Spleen (tissue), 11 donors: ENCODE data around the gene RANBP10. TPM values are rescaled to one million over a fixed set of nuclear protein-coding genes. Genes with fewer than 3 reads are reported as not detected.

ENCODE experiments used
- DNase-seq: peaks from one replicate; pipeline ENCODE4 v3.0.0-alpha.2; 2020
- H3K27ac ChIP-seq, 8 donors: fragments of 200-600 bp; sonication (generic) in 7 of 8; 1 replicate in 4 of 8; 2 replicates in 4 of 8; pipeline versions ENCODE4 v1.5.0 to v1.8.0; 2016 to 2021; ENCODE audit warnings: inconsistent platforms in 4 of 8, mild to moderate bottlenecking in 4 of 8, moderate library complexity in 1 of 8
- H3K27me3 ChIP-seq, 7 donors: fragments of 200-600 bp; sonication (generic) in 6 of 7; replicated peaks in 1 of 7; 1 replicate in 4 of 7; 2 replicates in 3 of 7; pipeline versions ENCODE4 v1.5.0 to v1.8.0; 2016 to 2021; ENCODE audit warnings: inconsistent platforms in 3 of 7, mild to moderate bottlenecking in 1 of 7
- H3K36me3 ChIP-seq, 6 donors: fragments of 200-600 bp; sonication (generic) in 5 of 6; 1 replicate in 4 of 6; 2 replicates in 2 of 6; pipeline versions ENCODE4 v1.5.0 to v1.8.0; 2016 to 2021; ENCODE audit warnings: inconsistent platforms in 2 of 6
- H3K4me1 ChIP-seq, 6 donors: fragments of 200-600 bp; sonication (generic) in 5 of 6; 1 replicate in 3 of 6; 2 replicates in 3 of 6; pipeline versions ENCODE4 v1.5.0 to v1.8.0; 2016 to 2021; ENCODE audit warnings: inconsistent platforms in 3 of 6
- H3K4me3 ChIP-seq, 8 donors: fragments of 200-600 bp; sonication (generic) in 7 of 8; 1 replicate in 4 of 8; 2 replicates in 4 of 8; pipeline versions ENCODE4 v1.5.0 to v1.8.0; 2016 to 2021; ENCODE audit warnings: inconsistent platforms in 4 of 8, mild to moderate bottlenecking in 4 of 8, moderate library complexity in 2 of 8
- H3K9me3 ChIP-seq, 8 donors: fragments of 200-600 bp; sonication (generic) in 7 of 8; 1 replicate in 4 of 8; 2 replicates in 4 of 8; pipeline versions ENCODE4 v1.5.0 to v1.8.0; 2016 to 2021; ENCODE audit warnings: inconsistent platforms in 4 of 8
- CTCF ChIP-seq, 11 experiments: fragments of 200-600 bp in 7 of 11; fragments of 450-650 bp in 4 of 11; sonication (generic) in 4 of 11; IDR thresholded peaks in 8 of 11; conservative IDR thresholded peaks in 3 of 11; 1 replicate in 7 of 11; 2 replicates in 4 of 11; pipeline versions ENCODE4 v1.4.0 to v1.8.0; 2016 to 2021; ENCODE audit warnings: antibody characterized with exemption in 11 of 11, inconsistent platforms in 4 of 11, mild to moderate bottlenecking in 1 of 11
- POLR2A ChIP-seq, 3 donors: fragments of 450-650 bp; IDR thresholded peaks; one replicate each; pipeline ENCODE4 v1.5.1; 2017; ENCODE audit warnings: antibody characterized with exemption in 3 of 3, mild to moderate bottlenecking in 1 of 3
- POLR2AphosphoS5 ChIP-seq, 3 donors: sonication (generic); formaldehyde crosslinking; IDR thresholded peaks; one replicate each; pipeline ENCODE4 v1.5.1; 2017; ENCODE audit warnings: antibody characterized with exemption in 3 of 3
- WGBS, 5 donors: extraction: QIAGEN DNeasy Blood & Tissue Kit in 3 of 5; methylation state at CpG; one replicate each; pipeline versions ENCODE4 v1.1.5 to v1.1.7; 2013 to 2018; 5-methylcytosine and 5-hydroxymethylcytosine counted together
- intact Hi-C: fragments of 100-400 bp; cut with DNase I; formaldehyde crosslinking; loops from one replicate; pipeline ENCODE4 v1.15.0; 2023; ENCODE audit warnings: low total_unique reads
- polyA plus RNA-seq, 3 donors: library from polyadenylated mRNA; stranded (reverse); fragments of 200-250 nt; gene quantifications; one replicate each; pipeline ENCODE4 v1.2.1, GENCODE V29; 2013
- total RNA-seq, 7 donors: library from RNA; depleted of rRNA in 3 of 7; stranded (reverse); fragments of >200 nt in 3 of 7; fragmentation: NEBNext Ultra II Directional in 4 of 7; extraction: Animal tissue kit (Norgen Biotek cat#: 25700) in 4 of 7; gene quantifications; one replicate each; pipeline versions ENCODE4 v1.1.0 to v1.2.1, GENCODE V29; 2016 to 2021
- donor health status: healthy with polysubstance abuse.
- donor health status: DM: no; HTN: no; CAD: no; lungs with moderate emphysema.
- donor health status: DM: no; HTN: no; CAD: no.
- donor health status: Bipolar disorder and iron deficiency.
- donor health status: healthy.
- donor health status: DM: no; HTN: no; CAD: no.
- donor health status: DM: yes; HTN: yes; CAD: no.

The RANBP10 gene
- total and polyA plus RNA-seq, 10 donors, result 6.6 to 38.6 (median 22.6) TPM

DNA sequence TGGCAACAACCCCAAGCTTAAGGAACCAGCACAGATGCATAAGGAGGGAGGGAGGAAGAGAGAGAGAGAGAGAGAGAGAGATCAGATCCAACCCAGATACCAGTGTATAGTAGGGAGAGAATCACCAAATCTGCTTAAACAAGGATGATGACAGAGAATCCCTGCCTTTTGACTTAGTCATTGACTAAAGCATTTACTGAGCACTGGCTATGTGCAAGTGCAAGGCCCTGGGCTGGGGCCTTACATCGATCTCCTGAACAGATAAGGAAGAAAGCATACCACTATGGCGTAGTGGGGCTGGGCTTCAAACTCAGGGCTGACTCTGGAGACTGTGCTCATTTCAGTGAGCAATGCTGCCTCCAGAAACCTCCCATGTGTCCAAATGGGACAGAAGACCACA is 16.2 kb upstream of the RANBP10 start:
- DNase-seq, result no peak
- WGBS, 5 donors, result 94 to 100% (median 96%) methylated on average over 2 of the region's 2 CpGs
- H3K36me3 ChIP-seq, result peaks cover 0 to 21% (median 9%) of the 10 kb centered on the region in 6 donors
- H3K4me1 ChIP-seq, result no peaks in the 10 kb centered on the region
- no peak overlapping the region for H3K27ac ChIP-seq
- no peak overlapping the region for H3K4me3 ChIP-seq
- H3K27me3 ChIP-seq, result no peaks in the 10 kb centered on the region
- TF ChIP-seq POLR2A (IDR thresholded peaks at IDR 0.05), result no peak
- TF ChIP-seq CTCF (IDR thresholded peaks at IDR 0.05 in 8 of 11, conservative IDR thresholded peaks at IDR 0.05 in 3 of 11), result no peak
- no peak for TF ChIP-seq POLR2AphosphoS5 (IDR thresholded peaks at IDR 0.05)
- intact Hi-C loops, result no loop called here
- no peaks in the 10 kb centered on the region for H3K9me3 ChIP-seq

DNA sequence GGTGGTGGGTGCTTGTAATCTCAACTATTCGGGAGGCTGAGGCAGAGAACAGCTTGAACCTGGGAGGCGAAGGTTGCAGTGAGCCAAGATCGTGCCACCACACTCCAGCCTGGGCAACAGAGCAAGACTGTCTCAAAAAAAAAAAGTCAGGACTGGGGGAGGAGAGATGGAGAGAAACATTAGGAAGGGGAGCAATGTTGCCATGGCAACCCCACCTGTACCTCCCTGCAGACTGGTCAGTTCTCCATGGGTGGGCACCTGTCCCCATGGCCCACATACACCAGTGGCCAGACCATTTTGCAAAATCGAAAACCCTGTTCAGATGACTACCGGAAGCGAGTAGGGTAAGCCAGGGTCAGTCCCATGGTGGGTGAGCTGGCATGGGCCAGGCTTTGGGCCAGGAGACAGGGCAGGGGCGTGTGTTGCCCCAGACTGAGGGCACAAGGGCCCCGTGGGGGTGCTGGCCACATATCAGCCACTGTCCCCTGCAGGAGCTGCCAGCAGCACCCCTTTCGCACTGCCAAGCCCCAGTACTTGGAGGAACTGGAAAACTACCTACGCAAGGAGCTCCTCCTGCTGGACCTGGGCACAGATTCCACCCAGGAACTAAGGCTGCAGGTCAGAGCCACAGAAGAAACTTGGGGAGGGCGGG is 14.4 kb upstream of the RANBP10 start:
- TF ChIP-seq CTCF (IDR thresholded peaks at IDR 0.05 in 8 of 11, conservative IDR thresholded peaks at IDR 0.05 in 3 of 11), result no peak
- TF ChIP-seq POLR2AphosphoS5 (IDR thresholded peaks at IDR 0.05), result no peak
- H3K36me3 ChIP-seq, result peaks cover 0 to 3% (median 0%) of the 10 kb centered on the region in 6 donors
- no peak overlapping the region for H3K4me3 ChIP-seq
- H3K27me3 ChIP-seq, result no peaks in the 10 kb centered on the region
- WGBS, 5 donors, result 89 to 93% (median 91%) methylated on average over 8 to 11 of the region's 11 CpGs
- peaks cover 0 to 9% (median 8%) of the 10 kb centered on the region in 6 donors for H3K4me1 ChIP-seq
- intact Hi-C loops, result no loop called here
- H3K27ac ChIP-seq, result no peak overlapping the region
- no peak for DNase-seq
- no peaks in the 10 kb centered on the region for H3K9me3 ChIP-seq

DNA sequence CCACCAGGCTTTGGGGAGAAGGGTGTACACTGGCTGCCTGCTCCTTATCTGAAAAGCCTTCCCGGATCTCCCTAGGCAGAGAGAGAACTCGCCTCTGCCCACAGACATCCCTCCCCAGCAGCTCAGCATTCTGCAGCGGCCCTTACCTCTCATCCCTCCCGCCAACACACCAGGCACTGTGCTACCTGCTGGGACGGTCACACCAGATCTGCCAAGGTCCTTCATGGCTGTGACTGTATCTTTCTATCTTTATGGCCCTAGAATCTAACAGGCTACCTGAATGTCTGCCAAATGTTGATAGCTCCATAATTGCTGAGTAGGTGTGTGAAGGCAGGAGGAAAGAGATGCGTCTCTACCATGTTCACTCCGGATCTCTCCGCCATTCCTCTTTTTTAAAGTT is 8.2 kb upstream of the RANBP10 start:
- WGBS, 5 donors, result 88 to 96% (median 94%) methylated on average over 6 to 8 of the region's 8 CpGs
- H3K4me1 ChIP-seq, result peaks cover 0 to 9% (median 8%) of the 10 kb centered on the region in 6 donors
- no peak for DNase-seq
- TF ChIP-seq POLR2A (IDR thresholded peaks at IDR 0.05) (no peak), POLR2AphosphoS5 (IDR thresholded peaks at IDR 0.05) (no peak), CTCF (IDR thresholded peaks at IDR 0.05 in 8 of 11, conservative IDR thresholded peaks at IDR 0.05 in 3 of 11) (no peak)
- no peaks in the 10 kb centered on the region for H3K27me3 ChIP-seq
- intact Hi-C loops, result no loop called here
- H3K36me3 ChIP-seq, result no peaks in the 10 kb centered on the region
- no peak overlapping the region for H3K4me3 ChIP-seq
- no peaks in the 10 kb centered on the region for H3K9me3 ChIP-seq
- H3K27ac ChIP-seq, result no peak overlapping the region

GRCh38 chr16:67811899-67812298 is 5.5 kb upstream of the RANBP10 start:
- WGBS, 5 donors, result 86 to 98% (median 92%) methylated on average over 1 of the region's 1 CpG
- Histone ChIP-seq H3K36me3 (no peaks in the 10 kb centered on the region), H3K9me3 (no peaks in the 10 kb centered on the region), H3K4me3 (no peak overlapping the region), H3K27me3 (no peaks in the 10 kb centered on the region), H3K27ac (no peak overlapping the region), H3K4me1 (peaks cover 6 to 17% (median 14%) of the 10 kb centered on the region in 6 donors)
- TF ChIP-seq POLR2A (IDR thresholded peaks at IDR 0.05), result no peak
- no peak for DNase-seq
- intact Hi-C loops, result no loop called here
